Left kidney (tissue), 2 donors: ENCODE results near the gene MED23. TPM values are rescaled to one million over a fixed set of nuclear protein-coding genes. Genes with fewer than 3 reads are reported as not detected.

Experiments used
- DNase-seq: peaks from one replicate; pipeline ENCODE4 v3.0.0-alpha.2; 2013
- polyA plus RNA-seq: library from polyadenylated mRNA; unstranded; fragments of 120-200 nt; gene quantifications from one replicate; pipeline ENCODE4 v1.2.1, GENCODE V29; 2013; ENCODE audit not compliant: insufficient read length

Gene MED23
- polyA plus RNA-seq, 1 donor, result 66.1 TPM

GRCh38 chr6:131642987-131643611 is 15.1 kb upstream of the MED23 start:
- DNase-seq, result no peak

GRCh38 chr6:131642565-131642964 is 14.5 kb upstream of the MED23 start:
- no peak for DNase-seq

GRCh38 chr6:131641554-131641953 is 13.5 kb upstream of the MED23 start:
- DNase-seq, result no peak

GRCh38 chr6:131640576-131640975 is 12.5 kb upstream of the MED23 start:
- DNase-seq, result no peak

- no peak for DNase-seq
Measured at GRCh38 chr6:131640100-131640499, 12.1 kb upstream of the MED23 start.

GRCh38 chr6:131638013-131638412 is 10.0 kb upstream of the MED23 start:
- no peak for DNase-seq

- no peak for DNase-seq
Measured at GRCh38 chr6:131636880-131637792, 9.1 kb upstream of the MED23 start, which contains the start of gene ENPP3. TSS of gene ENPP3 (plus strand) at chr6:131637302. CDS start at chr6:131637385, 83 bp downstream.

GRCh38 chr6:131635384-131636340 is 7.6 kb upstream of the MED23 start:
- no peak for DNase-seq

- no peak for DNase-seq
Measured at GRCh38 chr6:131631625-131632289, 3.7 kb upstream of the MED23 start.

GRCh38 chr6:131629651-131630050 is 1.6 kb upstream of the MED23 start:
- DNase-seq, result no peak

- DNase-seq, result no peak
Measured at GRCh38 chr6:131628726-131629125, 684 bp upstream of the MED23 start.

- no peak for DNase-seq
Measured at GRCh38 chr6:131615275-131615674, 12.8 kb downstream of the MED23 start.

GRCh38 chr6:131613296-131613925 is 14.6 kb downstream of the MED23 start:
- DNase-seq, result no peak

GRCh38 chr6:131602781-131603312 is 25.2 kb downstream of the MED23 start:
- no peak for DNase-seq

GRCh38 chr6:131600716-131601115 is 27.3 kb downstream of the MED23 start:
- no peak for DNase-seq

GRCh38 chr6:131597446-131597845 is 30.6 kb downstream of the MED23 start:
- no peak for DNase-seq

GRCh38 chr6:131594074-131594473 is 34.0 kb downstream of the MED23 start:
- DNase-seq, result no peak

- no peak for DNase-seq
Measured at GRCh38 chr6:131592935-131593334, 35.1 kb downstream of the MED23 start.

GRCh38 chr6:131588643-131589042 is 39.4 kb downstream of the MED23 start:
- DNase-seq, result no peak

- no peak for DNase-seq
Measured at GRCh38 chr6:131587909-131588308, 40.1 kb downstream of the MED23 start.

- DNase-seq, result no peak
Measured at GRCh38 chr6:131586543-131586942, 41.5 kb downstream of the MED23 start.
